Measurements from ENCODE around the gene KCNIP1. TPM values are rescaled to one million over a fixed set of nuclear protein-coding genes. Genes with fewer than 3 reads are reported as not detected.

The KCNIP1 gene
- total RNA-seq, 2 donors from 2014 or later, result not detected

DNA sequence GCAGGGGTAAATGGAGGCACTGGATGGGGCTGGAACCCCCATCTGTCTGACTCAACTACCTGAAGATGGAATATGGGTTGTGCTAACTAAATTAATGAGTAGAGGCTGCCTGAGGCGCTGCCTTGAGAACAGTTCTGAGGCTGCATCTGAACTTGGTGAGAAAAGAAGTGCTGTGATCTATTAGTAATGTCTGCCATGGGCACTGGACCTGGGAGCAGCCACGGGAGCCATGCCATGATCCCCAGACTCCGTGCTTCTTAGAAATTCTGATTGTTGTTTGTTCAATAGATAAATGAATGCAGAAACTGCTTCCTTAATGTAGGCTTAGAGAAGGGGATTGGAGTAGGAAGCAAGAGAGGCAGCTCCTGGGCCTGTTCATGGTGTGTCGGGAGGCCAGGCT is 80.2 kb downstream of the KCNIP1 start:
- H3K36me3 Mint-ChIP-seq (ENCODE audit: low read depth), result no peaks in the 10 kb centered on the region
- Histone ChIP-seq H3K4me3 (ENCODE audit: low read length) (no peak overlapping the region), H3K9me3 (ENCODE audit: control insufficient read depth, low read length) (no peaks in the 10 kb centered on the region), H3K27ac (ENCODE audit: low read depth, low read length) (no peak overlapping the region), H3K27me3 (ENCODE audit: control insufficient read depth, insufficient read depth, low read length, poor library complexity, severe bottlenecking) (no peaks in the 10 kb centered on the region), H3K36me3 (ENCODE audit: control insufficient read depth, insufficient read depth, low read length) (no peaks in the 10 kb centered on the region), H3K9ac (ENCODE audit: extremely low read depth, low read length, poor library complexity, severe bottlenecking) (no peak overlapping the region), H3K4me1 (ENCODE audit: control insufficient read depth, insufficient read depth, low read length) (no peaks in the 10 kb centered on the region)
- H3K4me1 Mint-ChIP-seq, result no peaks in the 10 kb centered on the region
- 90 to 94% methylated on average over 3 to 4 of the region's 4 CpGs for WGBS, 2 experiments (ENCODE audit: insufficient coverage in 1 of 2, insufficient read length in 1 of 2)
- H3K27ac Mint-ChIP-seq, result no peak overlapping the region
- peaks cover 2% of the 10 kb centered on the region for H3K9me3 Mint-ChIP-seq
- no peaks in the 10 kb centered on the region for H3K27me3 Mint-ChIP-seq (ENCODE audit: insufficient read depth)
- no peak overlapping the region for H3K4me3 Mint-ChIP-seq
- TF ChIP-seq CTCF (conservative IDR thresholded peaks at IDR 0.05), result no peak
- DNase-seq, result no peak

- Histone ChIP-seq H3K4me3 (ENCODE audit: low read length) (no peak overlapping the region), H3K9me3 (ENCODE audit: control insufficient read depth, low read length) (no peaks in the 10 kb centered on the region), H3K27ac (ENCODE audit: low read depth, low read length) (no peak overlapping the region), H3K27me3 (ENCODE audit: control insufficient read depth, insufficient read depth, low read length, poor library complexity, severe bottlenecking) (no peaks in the 10 kb centered on the region), H3K36me3 (ENCODE audit: control insufficient read depth, insufficient read depth, low read length) (no peaks in the 10 kb centered on the region), H3K9ac (ENCODE audit: extremely low read depth, low read length, poor library complexity, severe bottlenecking) (no peak overlapping the region), H3K4me1 (ENCODE audit: control insufficient read depth, insufficient read depth, low read length) (no peaks in the 10 kb centered on the region)
- H3K4me3 Mint-ChIP-seq, result no peak overlapping the region
- TF ChIP-seq CTCF (conservative IDR thresholded peaks at IDR 0.05), result no peak
- H3K4me1 Mint-ChIP-seq, result no peaks in the 10 kb centered on the region
- peaks cover 2% of the 10 kb centered on the region for H3K9me3 Mint-ChIP-seq
- H3K36me3 Mint-ChIP-seq (ENCODE audit: low read depth), result no peaks in the 10 kb centered on the region
- DNase-seq, result no peak
- WGBS, 2 experiments (ENCODE audit: insufficient coverage in 1 of 2, insufficient read length in 1 of 2), result 71 to 89% methylated on average over 6 to 7 of the region's 7 CpGs
- H3K27ac Mint-ChIP-seq, result no peak overlapping the region
- no peaks in the 10 kb centered on the region for H3K27me3 Mint-ChIP-seq (ENCODE audit: insufficient read depth)
Observed at GRCh38 chr5:170584450-170585058, 80.7 kb downstream of the KCNIP1 start.

DNA sequence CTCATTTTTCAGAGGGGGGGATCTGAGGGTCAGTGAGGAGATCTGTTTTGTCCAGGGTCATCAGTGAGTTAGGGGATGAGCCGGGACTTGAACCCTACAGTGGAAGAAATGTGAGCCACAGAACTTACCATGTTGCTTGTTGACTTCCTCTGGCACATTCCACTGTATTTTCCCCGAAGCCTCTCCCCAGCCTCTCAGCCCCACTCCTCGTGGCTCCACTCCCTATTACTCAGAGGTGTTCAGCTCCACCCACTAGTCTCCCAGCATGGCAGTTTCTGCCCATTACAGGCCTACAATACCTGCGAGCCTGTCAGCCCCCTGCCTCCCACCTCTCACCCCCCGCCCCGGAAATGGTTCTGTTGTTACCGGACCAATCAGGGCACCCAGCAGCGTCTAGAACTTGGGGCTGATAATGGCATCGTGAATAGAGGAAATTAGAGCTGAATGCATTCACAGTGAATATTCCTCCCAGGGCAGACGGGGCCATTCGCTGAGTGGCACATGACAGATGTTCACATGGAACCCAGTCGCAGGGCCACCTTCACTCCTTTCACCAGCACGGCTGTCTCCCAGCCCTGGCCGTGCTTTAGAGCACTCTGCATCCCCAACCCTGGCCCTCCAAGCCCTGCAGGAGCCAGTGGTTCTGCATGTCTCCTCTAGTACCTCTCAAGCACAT is 81.6 kb downstream of the KCNIP1 start:
- H3K9me3 ChIP-seq (ENCODE audit: control insufficient read depth, low read length), result no peaks in the 10 kb centered on the region
- no peak for DNase-seq
- no peak overlapping the region for H3K27ac ChIP-seq (ENCODE audit: low read depth, low read length)
- Mint-ChIP-seq H3K4me1 (no peaks in the 10 kb centered on the region), H3K36me3 (ENCODE audit: low read depth) (no peaks in the 10 kb centered on the region), H3K27ac (no peak overlapping the region), H3K27me3 (ENCODE audit: insufficient read depth) (no peaks in the 10 kb centered on the region), H3K9me3 (peaks cover 2% of the 10 kb centered on the region), H3K4me3 (no peak overlapping the region)
- H3K4me1 ChIP-seq (ENCODE audit: control insufficient read depth, insufficient read depth, low read length), result no peaks in the 10 kb centered on the region
- H3K36me3 ChIP-seq (ENCODE audit: control insufficient read depth, insufficient read depth, low read length), result no peaks in the 10 kb centered on the region
- no peak overlapping the region for H3K9ac ChIP-seq (ENCODE audit: extremely low read depth, low read length, poor library complexity, severe bottlenecking)
- no peak for TF ChIP-seq CTCF (conservative IDR thresholded peaks at IDR 0.05)
- 87 to 90% methylated on average over 9 to 14 of the region's 14 CpGs for WGBS, 2 experiments (ENCODE audit: insufficient coverage in 1 of 2, insufficient read length in 1 of 2)
- H3K27me3 ChIP-seq (ENCODE audit: control insufficient read depth, insufficient read depth, low read length, poor library complexity, severe bottlenecking), result no peaks in the 10 kb centered on the region
- no peak overlapping the region for H3K4me3 ChIP-seq (ENCODE audit: low read length)
